HEK293 (cell line): Measurements from ENCODE around the gene POLR1B.

Experiments
- ZNF140 ChIP-seq: fragments of 450-650 bp; formaldehyde crosslinking; IDR thresholded peaks from 2 replicates; pipeline ENCODE4 v1.5.1; 2016; ENCODE audit warnings: missing biosample characterization, missing genetic modification characterization
- ZNF223 ChIP-seq: fragments of 450-650 bp; formaldehyde crosslinking; IDR thresholded peaks from 2 replicates; pipeline ENCODE4 v1.5.1; 2016; ENCODE audit warnings: missing biosample characterization, missing genetic modification characterization
- ZNF558 ChIP-seq: fragments of 450-650 bp; formaldehyde crosslinking; IDR thresholded peaks from 2 replicates; pipeline ENCODE4 v1.5.1; 2016; ENCODE audit warnings: missing biosample characterization, missing genetic modification characterization
- TF ChIP-seq, protein P1 (sequence below): fragments of 450-650 bp; formaldehyde crosslinking; IDR thresholded peaks from 2 replicates; pipeline ENCODE4 v1.5.1; 2016; ENCODE audit warnings: missing biosample characterization, missing genetic modification characterization
- TF ChIP-seq, protein P2 (sequence below): fragments of 450-650 bp; formaldehyde crosslinking; conservative IDR thresholded peaks from 2 replicates; pipeline ENCODE4 v1.5.1; 2016; ENCODE audit warnings: low read depth, missing biosample characterization, missing genetic modification characterization
- TF ChIP-seq, protein P3 (sequence below): fragments of 450-650 bp; formaldehyde crosslinking; IDR thresholded peaks from 2 replicates; pipeline ENCODE4 v1.5.1; 2016; ENCODE audit warnings: missing biosample characterization, missing genetic modification characterization, low read depth
- TF ChIP-seq, protein P4 (sequence below): sonication (generic); formaldehyde crosslinking; IDR thresholded peaks from 2 replicates; pipeline ENCODE4 v1.8.1; 2022; ENCODE audit warnings: mild to moderate bottlenecking, moderate library complexity, missing genetic modification reagents

DNA sequence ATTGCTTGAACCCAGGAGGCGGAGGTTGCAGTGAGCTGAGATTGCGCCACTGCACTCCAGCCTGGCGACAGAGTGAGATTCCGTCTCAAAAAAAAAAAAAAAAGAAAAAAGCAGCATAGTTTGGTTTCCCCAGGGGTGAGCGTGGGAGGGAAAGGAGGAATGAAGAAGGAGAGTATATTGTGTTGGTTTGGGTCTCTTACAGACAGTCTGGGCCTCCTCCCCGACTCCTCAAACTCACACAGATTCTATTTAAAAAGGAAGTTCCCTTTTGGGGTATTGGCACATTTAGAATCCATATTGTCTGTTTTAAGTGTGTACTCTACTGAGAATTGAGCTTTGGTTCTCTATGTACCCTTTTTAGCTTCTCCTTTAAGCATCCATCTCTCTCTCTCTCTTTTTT lies 76.1 kb downstream of the POLR1B start:
- TF ChIP-seq, protein P1, sequence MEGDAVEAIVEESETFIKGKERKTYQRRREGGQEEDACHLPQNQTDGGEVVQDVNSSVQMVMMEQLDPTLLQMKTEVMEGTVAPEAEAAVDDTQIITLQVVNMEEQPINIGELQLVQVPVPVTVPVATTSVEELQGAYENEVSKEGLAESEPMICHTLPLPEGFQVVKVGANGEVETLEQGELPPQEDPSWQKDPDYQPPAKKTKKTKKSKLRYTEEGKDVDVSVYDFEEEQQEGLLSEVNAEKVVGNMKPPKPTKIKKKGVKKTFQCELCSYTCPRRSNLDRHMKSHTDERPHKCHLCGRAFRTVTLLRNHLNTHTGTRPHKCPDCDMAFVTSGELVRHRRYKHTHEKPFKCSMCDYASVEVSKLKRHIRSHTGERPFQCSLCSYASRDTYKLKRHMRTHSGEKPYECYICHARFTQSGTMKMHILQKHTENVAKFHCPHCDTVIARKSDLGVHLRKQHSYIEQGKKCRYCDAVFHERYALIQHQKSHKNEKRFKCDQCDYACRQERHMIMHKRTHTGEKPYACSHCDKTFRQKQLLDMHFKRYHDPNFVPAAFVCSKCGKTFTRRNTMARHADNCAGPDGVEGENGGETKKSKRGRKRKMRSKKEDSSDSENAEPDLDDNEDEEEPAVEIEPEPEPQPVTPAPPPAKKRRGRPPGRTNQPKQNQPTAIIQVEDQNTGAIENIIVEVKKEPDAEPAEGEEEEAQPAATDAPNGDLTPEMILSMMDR (tag by site-specific recombination), result no peak
- TF ChIP-seq, protein P2, sequence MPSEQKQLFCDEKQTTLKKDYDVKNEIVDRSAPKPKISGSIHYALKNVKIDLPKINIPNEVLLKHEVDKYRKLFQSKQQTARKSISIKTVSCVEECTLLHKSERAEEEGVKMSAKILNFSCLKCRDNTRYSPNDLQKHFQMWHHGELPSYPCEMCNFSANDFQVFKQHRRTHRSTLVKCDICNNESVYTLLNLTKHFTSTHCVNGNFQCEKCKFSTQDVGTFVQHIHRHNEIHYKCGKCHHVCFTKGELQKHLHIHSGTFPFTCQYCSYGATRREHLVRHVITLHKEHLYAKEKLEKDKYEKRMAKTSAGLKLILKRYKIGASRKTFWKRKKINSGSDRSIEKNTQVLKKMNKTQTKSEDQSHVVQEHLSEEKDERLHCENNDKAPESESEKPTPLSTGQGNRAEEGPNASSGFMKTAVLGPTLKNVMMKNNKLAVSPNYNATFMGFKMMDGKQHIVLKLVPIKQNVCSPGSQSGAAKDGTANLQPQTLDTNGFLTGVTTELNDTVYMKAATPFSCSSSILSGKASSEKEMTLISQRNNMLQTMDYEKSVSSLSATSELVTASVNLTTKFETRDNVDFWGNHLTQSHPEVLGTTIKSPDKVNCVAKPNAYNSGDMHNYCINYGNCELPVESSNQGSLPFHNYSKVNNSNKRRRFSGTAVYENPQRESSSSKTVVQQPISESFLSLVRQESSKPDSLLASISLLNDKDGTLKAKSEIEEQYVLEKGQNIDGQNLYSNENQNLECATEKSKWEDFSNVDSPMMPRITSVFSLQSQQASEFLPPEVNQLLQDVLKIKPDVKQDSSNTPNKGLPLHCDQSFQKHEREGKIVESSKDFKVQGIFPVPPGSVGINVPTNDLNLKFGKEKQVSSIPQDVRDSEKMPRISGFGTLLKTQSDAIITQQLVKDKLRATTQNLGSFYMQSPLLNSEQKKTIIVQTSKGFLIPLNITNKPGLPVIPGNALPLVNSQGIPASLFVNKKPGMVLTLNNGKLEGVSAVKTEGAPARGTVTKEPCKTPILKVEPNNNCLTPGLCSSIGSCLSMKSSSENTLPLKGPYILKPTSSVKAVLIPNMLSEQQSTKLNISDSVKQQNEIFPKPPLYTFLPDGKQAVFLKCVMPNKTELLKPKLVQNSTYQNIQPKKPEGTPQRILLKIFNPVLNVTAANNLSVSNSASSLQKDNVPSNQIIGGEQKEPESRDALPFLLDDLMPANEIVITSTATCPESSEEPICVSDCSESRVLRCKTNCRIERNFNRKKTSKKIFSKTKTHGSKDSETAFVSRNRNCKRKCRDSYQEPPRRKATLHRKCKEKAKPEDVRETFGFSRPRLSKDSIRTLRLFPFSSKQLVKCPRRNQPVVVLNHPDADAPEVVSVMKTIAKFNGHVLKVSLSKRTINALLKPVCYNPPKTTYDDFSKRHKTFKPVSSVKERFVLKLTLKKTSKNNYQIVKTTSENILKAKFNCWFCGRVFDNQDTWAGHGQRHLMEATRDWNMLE, result no peak
- TF ChIP-seq ZNF558 (tag by site-specific recombination) (no peak), ZNF223 (tag by site-specific recombination) (no peak), ZNF140 (tag by site-specific recombination) (no peak)
- TF ChIP-seq, protein P3, sequence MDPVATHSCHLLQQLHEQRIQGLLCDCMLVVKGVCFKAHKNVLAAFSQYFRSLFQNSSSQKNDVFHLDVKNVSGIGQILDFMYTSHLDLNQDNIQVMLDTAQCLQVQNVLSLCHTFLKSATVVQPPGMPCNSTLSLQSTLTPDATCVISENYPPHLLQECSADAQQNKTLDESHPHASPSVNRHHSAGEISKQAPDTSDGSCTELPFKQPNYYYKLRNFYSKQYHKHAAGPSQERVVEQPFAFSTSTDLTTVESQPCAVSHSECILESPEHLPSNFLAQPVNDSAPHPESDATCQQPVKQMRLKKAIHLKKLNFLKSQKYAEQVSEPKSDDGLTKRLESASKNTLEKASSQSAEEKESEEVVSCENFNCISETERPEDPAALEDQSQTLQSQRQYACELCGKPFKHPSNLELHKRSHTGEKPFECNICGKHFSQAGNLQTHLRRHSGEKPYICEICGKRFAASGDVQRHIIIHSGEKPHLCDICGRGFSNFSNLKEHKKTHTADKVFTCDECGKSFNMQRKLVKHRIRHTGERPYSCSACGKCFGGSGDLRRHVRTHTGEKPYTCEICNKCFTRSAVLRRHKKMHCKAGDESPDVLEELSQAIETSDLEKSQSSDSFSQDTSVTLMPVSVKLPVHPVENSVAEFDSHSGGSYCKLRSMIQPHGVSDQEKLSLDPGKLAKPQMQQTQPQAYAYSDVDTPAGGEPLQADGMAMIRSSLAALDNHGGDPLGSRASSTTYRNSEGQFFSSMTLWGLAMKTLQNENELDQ (tag by site-specific recombination), result no peak
- TF ChIP-seq, protein P4, sequence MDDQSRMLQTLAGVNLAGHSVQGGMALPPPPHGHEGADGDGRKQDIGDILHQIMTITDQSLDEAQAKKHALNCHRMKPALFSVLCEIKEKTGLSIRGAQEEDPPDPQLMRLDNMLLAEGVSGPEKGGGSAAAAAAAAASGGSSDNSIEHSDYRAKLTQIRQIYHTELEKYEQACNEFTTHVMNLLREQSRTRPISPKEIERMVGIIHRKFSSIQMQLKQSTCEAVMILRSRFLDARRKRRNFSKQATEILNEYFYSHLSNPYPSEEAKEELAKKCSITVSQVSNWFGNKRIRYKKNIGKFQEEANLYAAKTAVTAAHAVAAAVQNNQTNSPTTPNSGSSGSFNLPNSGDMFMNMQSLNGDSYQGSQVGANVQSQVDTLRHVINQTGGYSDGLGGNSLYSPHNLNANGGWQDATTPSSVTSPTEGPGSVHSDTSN, result no peak
